ENCODE measurements around the gene SLC25A45.
A peak's percentile ranks its signal among the peaks of the same experiment; 100 is the strongest.

Gene SLC25A45

DNA sequence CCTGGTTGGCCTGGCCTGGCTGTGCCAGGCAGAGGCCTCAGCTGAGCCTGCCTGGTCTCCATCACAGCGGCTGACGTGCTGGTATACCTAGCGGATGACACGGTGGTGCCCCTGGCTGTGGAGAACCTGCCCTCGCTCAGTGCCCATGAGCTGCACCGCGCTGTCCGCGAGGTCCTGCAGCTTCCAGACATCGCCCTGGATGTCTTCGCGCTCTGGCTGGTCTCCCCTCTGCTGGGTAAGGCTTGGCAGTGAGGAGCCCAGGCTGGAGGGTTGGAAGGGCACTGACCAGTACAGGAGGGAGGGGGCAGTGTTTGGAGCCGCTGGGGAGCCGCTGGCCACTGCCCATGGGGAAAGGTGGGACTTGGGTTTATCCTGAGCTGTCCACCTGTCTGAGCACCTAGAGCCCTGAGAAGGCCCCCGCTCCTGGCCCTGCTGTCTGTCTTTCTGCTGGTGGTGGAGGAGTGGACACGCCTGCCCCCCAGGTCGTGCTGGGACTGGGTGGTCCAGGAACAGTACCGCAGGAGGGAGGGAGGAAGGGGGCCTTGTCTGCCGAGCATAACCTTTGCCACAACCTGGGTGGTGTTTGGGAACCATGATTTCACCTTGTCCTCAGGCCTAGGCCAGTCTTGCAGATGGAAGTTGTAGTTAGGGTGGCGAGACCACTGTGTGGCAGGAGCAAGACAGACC is 7.0 kb upstream of the SLC25A45 start:
- no peak for DNase-seq (ENCODE audit: low spot score)

DNA sequence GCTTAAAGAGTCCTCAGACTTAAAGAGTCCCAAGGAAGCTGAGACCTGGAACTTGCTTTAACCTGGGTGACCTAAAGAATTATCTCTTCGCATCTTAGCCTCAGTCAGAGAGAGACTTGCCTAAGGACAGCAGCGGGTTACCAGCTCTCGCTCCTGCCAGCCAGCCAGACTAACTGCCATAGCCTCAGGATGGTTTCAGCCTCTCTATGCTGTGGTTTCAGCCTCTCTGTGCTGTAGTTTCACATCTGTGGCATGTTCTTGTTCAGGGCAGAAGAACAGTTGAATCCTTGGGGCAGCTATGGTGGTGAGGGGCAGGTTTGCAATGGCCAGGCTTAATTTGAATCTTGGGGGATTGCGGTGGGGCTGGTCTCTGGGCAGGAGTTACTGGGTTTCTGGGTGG is 6.3 kb upstream of the SLC25A45 start:
- DNase-seq (ENCODE audit: low spot score), result no peak

DNA sequence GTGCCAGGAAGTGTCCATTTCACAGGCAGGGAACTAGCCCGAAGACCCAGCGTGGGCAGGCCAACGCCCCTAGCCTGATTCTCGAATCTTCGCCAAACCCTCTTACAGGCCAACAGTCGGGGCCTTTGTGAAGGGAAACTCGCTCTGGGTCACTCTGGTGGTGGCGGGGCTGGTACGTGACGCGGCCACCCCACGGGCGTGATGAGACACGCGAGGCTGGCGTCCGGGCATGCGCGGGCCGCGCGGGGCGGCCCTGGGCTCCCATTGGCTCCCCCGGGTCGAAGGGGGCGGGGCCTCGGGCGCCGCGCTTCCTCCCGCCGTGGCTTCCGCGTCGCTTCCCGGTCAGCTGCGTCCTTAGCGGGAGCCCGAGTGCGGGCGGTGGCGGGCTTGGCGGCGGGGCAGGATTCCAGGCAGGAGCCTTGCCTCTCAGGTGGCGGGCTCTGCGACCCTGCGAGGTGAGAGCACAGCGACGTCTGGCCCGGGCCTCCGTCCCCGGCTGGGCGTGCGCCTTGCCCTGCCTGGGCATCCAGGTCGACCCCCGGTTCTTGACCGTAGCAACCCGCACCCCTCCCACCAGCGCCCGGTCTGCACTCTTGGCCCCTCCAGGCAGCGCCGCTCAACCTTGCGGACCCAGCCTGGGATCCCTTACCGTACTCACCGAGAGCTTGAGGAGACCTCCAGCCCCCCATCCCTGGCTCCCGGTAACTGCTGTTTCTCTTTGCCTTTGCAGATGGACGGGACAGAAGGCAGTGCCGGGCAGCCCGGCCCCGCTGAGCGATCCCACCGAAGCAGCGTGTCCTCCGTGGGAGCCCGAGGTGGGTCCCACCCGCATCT is 4.1 kb upstream of the SLC25A45 start, which contains the start of gene FRMD8:
Gene FRMD8 (plus strand): TSS at position 331 of the 834 bp plus-strand sequence. CDS start 400 bp downstream, at position 731.
- DNase-seq (ENCODE audit: low spot score), result peak; percentile 100

DNA sequence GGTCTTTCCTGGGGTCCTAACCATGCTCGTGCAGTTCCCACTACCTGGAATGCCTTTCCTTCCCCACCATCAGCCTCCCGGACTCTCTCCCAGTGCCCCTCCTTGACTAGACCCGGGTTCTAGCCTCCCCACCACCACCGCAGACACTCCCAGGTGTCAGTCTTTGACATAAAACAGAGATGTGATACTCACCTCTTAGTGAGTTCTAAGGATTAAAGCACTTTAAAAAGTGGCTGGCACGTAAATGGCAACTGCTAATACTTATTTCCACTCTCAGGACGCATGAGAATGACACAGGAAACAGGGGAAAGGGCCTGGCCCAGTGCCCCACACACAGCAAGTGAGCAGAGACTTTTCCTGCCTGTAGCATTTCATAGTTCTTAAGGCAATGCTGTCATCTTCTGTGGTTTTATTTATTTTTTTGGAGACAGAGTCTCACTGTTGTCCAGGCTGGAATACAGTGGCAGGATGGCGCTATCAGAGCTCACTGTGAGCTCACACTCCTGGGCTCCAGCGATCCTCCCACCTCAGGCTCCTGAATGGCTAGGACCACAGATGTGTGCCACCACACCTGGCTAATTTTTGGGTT is 1.9 kb upstream of the SLC25A45 start:
- DNase-seq (ENCODE audit: low spot score), result no peak

DNA sequence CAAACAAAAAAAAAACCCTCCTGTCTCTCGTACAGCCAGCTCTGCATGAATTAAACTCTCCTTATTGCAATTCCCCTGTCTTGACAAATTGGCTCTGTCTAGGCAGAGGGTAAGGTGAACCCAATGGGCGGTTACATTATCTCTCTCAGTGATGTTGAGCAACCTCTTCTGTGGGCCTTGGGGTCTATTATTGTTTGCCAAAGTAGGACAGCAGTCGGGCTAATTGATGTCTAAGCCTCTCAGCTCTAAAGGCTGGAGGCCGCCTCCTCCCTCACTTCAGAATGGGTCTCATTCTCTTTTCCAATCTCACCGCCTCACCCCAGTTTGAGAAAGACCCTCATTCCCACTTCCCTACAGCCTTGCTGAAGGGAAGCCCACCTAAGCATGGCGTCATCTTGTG is 1.3 kb upstream of the SLC25A45 start:
- DNase-seq (ENCODE audit: low spot score), result no peak

DNA sequence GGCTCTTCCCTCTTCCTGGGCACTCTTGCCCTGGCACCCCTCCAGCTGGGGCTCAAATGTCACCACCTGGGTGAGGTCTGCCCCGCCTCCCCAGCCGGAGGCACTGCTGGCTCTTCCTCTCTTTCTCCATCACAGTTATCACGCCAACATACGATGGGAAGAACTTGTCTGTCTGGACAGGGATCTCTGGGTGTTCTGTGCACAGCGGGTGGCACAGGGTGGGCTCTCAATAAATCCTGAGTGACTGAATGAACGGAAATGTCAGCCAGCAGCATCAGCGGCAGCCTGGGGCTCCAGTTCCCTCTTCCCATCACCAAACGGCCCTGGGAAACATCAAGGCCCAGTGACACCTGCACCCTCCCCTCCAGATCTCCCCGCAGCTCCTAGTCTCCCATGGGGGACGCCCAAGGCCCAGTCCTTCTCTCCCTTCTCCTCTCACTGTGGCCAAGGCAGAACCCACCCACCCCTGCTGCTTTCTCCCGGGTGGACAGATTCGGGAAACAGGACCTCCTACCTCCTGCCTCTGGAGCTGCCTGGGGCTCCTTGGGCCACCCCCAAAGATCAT is 440 bp upstream of the SLC25A45 start:
- DNase-seq (ENCODE audit: low spot score), result no peak

DNA sequence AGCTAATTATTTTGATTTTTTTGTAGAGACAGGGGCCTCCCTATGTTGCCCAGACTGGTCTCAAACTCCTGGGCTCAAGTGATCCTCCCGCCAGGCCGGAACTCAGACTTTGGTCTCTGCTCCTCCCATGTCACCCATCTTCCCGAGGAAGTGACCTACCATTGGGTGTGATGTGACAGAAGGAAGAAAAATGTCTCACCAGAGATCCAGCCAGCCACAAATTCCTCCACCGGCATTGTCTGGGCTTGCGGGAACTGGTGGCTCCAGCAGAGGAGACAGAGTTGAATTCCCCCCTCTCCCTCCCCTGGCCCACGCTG is 772 bp downstream of the SLC25A45 start:
- peak; percentile 50 for DNase-seq (ENCODE audit: low spot score)

DNA sequence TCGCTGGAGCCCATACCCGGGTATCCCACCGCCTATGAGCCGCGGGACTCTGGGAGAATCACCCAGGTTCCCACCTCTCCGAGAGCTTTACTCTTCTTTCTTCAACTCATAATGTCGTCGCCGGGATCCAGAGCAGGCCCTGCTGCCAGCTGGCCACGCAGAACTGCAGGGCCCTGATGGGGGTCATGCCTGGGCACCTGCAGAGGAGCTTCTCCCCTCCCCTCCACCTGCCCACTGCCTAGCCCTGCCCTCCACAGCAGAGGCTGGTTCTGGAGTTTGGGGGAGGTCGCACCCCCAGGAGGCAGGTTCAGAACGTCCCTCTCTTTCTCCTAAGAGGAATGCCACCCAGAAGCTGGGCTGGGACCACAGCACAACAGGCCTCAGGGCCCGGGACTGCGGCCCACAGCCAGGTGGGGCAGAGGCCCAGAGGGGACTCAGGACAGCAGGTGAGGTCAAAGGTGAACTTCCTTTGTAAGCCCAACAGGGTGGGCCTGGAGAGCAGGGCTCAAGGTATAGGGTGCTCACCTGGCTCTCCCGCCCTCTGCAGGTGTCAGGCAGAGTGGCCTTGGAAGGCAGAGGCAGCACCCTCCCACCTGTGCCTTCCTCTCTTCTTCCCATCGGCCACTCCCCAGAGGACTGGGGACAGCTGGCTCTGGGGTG is 1.9 kb downstream of the SLC25A45 start:
- DNase-seq (ENCODE audit: low spot score), result no peak

DNA sequence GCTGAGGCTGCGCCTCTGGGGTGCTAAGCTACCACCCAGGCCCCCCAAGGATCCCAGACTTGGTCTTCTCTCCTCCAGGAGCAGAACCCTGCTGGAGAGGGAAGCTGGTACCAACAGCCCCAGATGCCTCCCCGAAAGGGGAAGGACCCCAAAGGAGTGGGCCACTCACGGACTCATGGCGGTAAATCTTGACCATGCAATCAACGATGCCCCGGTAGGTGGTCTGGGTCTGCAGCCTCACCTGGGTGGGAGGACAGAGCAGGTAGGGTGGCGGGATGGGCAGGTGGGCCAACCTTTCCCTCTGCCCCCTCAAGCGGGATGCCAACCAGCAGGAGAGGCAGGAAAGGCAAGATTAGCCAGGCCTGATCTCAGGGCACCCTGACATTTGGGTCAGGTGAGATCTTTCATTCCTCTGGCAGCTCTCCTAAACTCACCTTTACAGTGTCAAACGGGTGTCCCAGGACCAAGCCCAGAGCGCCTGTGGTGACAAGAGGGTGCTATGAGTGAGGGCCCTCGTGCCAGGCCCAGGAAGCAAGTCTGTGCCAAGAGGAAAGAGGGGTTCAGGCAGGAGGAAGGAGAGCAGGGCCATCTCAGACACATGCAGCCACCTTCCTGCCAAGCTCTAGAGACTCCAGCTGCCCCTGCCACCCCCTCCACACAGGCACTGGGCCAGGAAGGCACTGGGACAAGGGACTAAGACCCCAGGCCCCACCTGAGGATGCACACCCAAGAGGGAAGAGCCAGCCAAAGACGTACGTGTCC is 2.6 kb downstream of the SLC25A45 start:
- no peak for DNase-seq (ENCODE audit: low spot score)

DNA sequence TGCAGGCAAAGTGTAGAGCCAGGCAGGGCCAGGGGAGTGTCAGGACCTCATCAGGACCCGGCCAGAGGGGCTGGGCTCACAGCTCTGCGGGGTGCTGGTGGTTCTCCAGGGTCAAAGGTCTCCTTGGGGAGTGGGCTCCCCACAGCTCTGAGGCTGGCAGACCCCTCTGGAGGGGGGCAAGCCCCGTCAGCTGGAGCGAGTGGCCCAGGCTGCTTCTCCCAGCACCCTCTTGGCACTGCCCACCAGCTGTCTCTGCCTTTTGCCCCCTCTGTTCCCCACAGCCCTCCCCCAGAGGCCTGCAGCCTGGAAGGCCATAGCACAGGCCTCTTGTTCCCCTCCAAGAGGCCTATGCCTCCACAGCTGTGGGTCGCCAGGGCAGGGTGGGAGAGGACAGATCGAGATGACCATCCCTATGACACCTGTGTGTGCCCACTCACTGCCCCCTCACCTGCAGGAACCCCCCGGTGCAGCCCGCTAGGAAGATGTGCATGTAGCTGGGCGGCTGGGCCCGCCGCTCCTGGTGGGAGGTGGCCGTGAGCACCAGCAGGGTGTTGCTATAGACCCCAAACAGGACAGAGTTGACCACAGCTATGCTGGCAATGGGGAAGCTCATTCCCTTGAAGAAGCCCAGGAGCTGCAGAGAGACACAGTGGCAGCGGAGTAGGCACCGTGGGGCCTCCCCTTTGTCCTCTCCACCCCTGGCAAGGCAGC is 3.4 kb downstream of the SLC25A45 start:
- no peak for DNase-seq (ENCODE audit: low spot score)

DNA sequence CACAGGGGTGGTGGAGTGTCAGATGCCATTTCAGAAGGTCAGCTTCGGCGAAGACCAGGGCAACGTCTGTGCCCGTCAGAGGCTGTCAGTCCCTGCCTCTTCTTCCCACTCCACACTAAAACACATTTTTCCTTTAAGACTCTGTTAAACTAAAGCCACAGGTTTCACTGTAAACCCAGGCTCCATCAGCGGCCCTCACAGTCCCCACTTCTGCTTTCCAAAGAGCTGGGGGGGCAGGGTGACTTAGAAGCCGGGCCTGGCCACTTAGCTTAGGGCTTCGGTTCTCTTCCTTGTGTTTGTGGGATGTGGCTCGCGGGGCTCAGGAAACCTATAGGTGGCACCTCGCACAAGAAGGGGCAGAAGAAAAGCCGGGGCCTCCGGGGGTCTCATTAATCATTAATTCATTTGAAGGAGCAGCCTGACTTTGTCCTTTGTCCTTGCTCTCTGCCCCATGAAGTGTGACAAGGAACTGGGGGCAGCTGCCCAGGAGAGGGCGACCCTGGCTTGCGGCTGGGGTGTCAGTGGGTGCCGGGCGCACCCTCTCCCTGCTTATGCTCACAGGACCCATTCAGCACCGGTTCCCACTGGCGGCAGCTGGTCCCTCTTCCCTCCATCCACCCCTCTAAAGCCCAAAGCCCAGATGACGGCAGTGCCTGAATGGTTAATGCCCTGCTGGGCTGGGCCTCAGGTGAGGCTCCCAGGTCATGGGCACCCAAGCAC is 4.1 kb downstream of the SLC25A45 start:
- DNase-seq (ENCODE audit: low spot score), result no peak

DNA sequence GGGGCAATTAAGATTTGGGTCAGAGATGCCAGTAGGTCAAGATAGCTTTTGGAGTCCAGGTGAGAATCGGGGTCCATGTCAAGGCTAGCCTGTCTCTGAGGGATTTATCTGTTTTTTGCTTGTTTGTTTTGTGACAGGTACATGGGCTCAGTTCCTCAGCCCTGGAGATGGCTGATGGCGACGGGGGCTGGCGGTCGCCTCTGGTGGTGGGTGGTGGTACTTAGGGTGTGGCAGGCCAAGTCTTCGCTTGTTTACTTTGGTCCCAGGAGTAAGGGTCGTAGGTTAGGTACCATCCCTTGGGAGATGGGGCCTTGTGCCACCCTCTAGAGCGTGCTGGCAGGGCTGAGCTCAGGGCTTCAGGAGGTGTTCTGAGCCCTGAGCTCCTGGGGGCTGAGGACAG is 4.7 kb downstream of the SLC25A45 start:
- DNase-seq (ENCODE audit: low spot score), result no peak

DNA sequence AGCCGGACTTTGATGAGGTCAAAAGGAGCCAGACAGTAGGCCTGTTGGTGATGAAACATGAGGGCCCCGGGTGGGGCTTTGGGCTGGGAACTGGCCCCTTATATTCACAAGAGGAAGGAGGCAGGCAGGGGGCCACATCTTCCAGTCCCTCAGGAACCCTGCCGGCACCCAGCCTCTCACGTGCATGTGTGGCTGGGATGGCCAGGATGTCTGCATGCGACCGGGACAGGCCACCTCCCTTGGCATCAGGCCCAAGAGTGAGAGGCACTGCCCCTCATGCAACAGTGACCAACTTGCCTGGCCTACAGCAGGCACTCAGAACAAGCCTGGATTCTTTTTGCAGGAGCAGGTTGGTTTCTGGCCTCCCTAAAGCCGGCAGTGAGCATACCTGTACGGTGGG is 5.4 kb downstream of the SLC25A45 start:
- DNase-seq (ENCODE audit: low spot score), result no peak

DNA sequence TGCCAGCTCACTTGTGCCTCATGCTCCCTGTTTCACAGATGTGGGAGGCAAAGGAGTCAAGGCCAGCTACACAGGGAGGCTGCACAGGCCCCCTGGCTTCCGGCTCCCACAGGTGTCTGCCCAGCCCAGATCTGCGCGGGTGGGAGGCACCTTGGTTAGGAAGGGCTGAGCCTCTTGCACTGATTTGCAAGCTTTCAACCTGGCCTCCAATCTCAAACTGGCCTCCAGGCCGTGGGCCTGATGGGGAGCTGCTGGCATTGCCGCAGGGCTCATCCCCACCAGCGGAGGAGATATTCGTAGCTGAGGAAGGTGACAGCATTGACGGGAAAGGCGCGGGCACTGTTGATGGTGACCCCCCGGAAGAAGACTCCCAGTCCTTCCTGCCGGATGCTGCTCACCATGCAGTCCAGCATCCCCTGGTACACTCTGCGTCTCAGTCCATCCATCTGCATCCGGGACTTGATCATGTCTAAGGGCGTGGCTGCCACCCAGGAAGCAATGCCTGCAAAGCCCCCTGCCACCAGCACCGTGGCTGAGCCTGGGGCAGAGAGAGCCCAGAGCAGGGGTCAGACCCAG is 6.2 kb downstream of the SLC25A45 start:
- no peak for DNase-seq (ENCODE audit: low spot score)

DNA sequence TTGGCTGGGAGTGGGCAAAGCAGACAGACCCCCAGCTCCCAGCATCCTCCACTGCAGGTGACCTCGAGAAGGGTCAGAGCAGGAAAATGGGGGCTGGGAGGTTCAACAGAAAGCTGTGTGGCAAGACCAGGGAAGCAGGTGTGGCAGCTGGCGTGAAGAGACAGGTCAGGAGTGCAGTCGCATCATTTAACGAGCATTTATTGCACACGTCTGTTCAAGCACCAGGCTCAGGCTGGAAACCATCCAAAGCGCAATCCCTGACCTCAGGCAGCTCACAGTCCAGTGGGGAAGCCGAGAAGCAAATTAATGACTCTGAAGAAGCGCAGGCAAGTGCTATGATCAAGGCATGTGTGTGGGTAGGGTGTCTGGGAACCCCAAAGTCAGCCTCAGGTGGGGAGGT is 7.4 kb downstream of the SLC25A45 start:
- DNase-seq (ENCODE audit: low spot score), result no peak

DNA sequence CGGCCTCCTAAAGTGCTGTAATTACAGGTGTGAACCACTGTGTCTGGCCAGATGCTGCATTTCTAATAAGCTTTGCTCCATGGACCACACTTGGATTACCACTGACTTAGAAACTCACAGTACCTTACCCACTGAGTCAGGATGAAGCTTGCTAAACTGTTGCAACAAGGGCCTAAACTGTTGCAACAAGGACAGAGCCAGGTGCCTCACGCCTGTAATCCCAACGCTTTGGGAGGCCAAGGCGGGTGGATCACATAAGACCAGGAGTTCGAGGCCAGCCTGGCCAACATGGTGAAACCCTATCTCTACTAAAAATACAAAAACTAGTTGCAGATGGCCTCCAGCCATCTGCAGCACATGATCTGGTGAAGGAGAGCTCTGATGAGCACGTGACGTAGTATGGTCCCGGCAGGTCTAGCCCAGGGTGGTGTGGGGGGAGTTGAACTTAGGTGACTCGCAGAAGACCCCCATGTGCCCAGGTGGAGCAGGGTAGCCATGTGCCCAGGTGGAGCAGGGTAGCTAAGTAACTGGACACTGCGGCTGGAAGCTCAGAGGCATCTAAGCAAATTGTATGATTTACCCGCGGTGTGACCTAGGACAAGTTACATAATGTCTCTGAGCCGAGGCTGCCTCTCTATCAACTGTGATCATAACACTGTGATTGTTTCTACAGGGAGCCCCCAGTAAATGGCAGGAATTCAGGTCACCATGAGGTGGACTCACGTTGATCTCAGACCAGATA is 8.4 kb downstream of the SLC25A45 start:
- no peak for DNase-seq (ENCODE audit: low spot score)

DNA sequence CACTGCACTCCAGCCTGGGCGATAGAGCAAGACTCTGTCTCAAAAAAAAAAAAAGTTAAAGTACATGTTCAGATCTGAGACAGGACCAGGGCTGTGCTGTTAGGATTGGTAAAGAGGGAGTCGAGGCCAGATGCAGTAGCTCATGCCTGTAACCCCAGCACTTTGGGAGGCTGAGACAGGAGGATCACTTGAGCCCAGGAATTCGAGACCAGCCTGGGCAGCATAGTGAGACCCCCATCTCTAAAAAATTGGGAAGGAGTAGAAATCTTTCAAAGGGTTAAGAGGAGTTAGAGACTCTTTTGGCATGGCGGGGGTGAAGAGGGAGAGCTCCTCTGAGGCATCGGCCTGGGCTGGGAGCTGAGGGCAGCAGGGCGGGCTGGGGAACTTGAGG is 11.8 kb downstream of the SLC25A45 start:
- no peak for DNase-seq (ENCODE audit: low spot score)

DNA sequence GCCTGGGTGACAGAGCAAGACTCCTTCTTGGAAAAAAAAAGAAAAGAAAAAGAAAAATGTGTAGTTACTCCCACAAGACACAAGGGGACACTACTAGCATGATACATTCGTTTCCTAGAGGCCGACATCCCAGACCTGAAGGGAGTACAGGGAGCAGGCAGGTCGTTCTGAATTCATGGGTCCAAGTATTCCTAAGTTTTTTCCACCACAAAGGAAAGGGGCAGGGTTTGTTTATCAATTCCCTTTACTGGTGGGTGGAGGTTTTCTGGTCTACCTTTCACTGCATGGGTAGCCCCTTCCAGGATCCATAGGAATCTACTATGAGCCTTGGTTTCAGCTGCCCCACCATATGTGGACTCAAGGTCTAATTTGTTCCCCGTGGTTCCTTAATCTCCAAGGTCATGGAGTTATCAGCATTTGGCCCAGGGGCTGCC is 16.1 kb downstream of the SLC25A45 start:
- peak; percentile 88 for DNase-seq (ENCODE audit: low spot score)

DNA sequence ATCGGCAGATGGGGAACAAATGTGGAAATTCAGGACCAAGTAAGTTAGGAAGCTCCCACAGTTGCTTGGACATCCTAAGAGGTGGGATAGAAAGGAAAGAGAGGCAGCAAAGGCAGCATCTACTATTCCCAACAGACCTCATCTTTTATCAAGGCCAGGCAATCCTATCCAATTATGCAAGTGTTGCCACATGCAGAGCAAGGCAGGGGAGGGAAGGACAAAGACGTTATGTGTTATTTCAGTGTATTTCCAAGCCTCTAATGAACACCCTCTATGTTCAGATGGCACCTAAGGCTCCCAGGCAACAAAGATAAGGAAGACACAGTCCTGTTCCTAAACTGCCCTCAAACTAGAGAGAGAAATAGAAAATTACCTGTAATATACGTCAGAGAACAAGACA is 18.7 kb downstream of the SLC25A45 start:
- no peak for DNase-seq (ENCODE audit: low spot score)

Measured in GM03348 (cell line).